GM12878 (cell line): ENCODE results near the gene IP6K3. TPM values are rescaled to one million over a fixed set of nuclear protein-coding genes. Genes with fewer than 3 reads are reported as not detected.

Experiments
- ATAC-seq: fragments of 200-7000 bp; cut with Tn5 transposase; 3 replicates; pipeline ENCODE4 v1.9.1; 2020; ENCODE audit warnings: mild to moderate bottlenecking, moderate library complexity
- BruUV-seq: library from RNA; stranded (reverse); fragments of 400-500 nt; replicated peaks from 2 replicates; lab custom pipeline; 2021; lab: Mats Ljungman, UMichigan
- CTCF ChIA-PET: fragments of 300-600 bp; sonication (Branson Sonifier 250); formaldehyde crosslinking; extraction: SDS; loops from one replicate; lab custom pipeline; 2021; ENCODE audit warnings: inconsistent platforms; lab: Yijun Ruan, JAX
- POLR2A ChIA-PET: fragments of 350-600 bp; formaldehyde crosslinking; extraction: SDS; loops from one replicate; lab custom pipeline; 2021; ENCODE audit warnings: inconsistent platforms; lab: Charles Lee
- RAD21 ChIA-PET: fragments of 300-600 bp; sonication (Branson Sonifier 250); formaldehyde crosslinking; loops from one replicate; lab custom pipeline; 2023; ENCODE audit warnings: antibody characterized with exemption; ENCODE audit not compliant: unreplicated experiment; lab: Charles Lee
- SMC1A ChIA-PET: fragments of 300-600 bp; sonication (Branson Sonifier 250); formaldehyde crosslinking; loops from one replicate; lab custom pipeline; 2023; ENCODE audit not compliant: unreplicated experiment, uncharacterized antibody; lab: Charles Lee
- DNase-seq: peaks from one replicate; pipeline ENCODE4 v3.0.0-alpha.2; 2011; ENCODE audit warnings: low read depth, low spot score
- FAIRE-seq: peaks from 3 replicates; lab custom pipeline; 2011; peaks lifted over from hg19 to GRCh38; lab: Jason Lieb, UNC
- H2AFZ ChIP-seq: 2 replicates; pipeline ENCODE4 v1.6.0; 2011; ENCODE audit warnings: low read depth, low read length, control low read depth; ENCODE audit not compliant: control insufficient read depth
- H3K27ac ChIP-seq: 2 replicates; pipeline ENCODE4 v1.5.1; 2011; ENCODE audit warnings: control low read depth; ENCODE audit not compliant: control insufficient read depth, insufficient read depth
- H3K27me3 ChIP-seq, 2 experiments: replicated peaks in 1 of 2; 2 replicates each; pipeline versions ENCODE4 v1.6.0 to v1.6.1; 2011; ENCODE audit warnings: low read length in 1 of 2; ENCODE audit not compliant: control insufficient read depth in 2 of 2, insufficient read depth in 2 of 2
- H3K36me3 ChIP-seq, 2 experiments: 2 replicates each; pipeline ENCODE4 v1.5.1; 2011; ENCODE audit warnings: low read length in 1 of 2; ENCODE audit not compliant: control insufficient read depth in 2 of 2, insufficient read depth in 2 of 2
- H3K4me1 ChIP-seq: 2 replicates; pipeline ENCODE4 v1.6.1; 2011; ENCODE audit warnings: mild to moderate bottlenecking, low read length, moderate library complexity, mixed read lengths; ENCODE audit not compliant: control insufficient read depth, insufficient read depth
- H3K4me2 ChIP-seq: 2 replicates; pipeline ENCODE4 v1.6.0; 2011; ENCODE audit warnings: control low read depth; ENCODE audit not compliant: control insufficient read depth, insufficient read depth
- H3K4me3 ChIP-seq: fragments of 200-600 bp; sonication (generic); 2 replicates; pipeline ENCODE4 v1.5.1; 2016
- H3K79me2 ChIP-seq: 2 replicates; pipeline ENCODE4 v1.6.0; 2011; ENCODE audit warnings: low read length; ENCODE audit not compliant: control insufficient read depth, insufficient read depth
- H3K9ac ChIP-seq: 2 replicates; pipeline ENCODE4 v1.8.0; 2011; ENCODE audit warnings: low read length, control low read depth, mixed read lengths; ENCODE audit not compliant: control insufficient read depth, insufficient read depth
- H3K9me3 ChIP-seq: replicated peaks from 3 replicates; pipeline ENCODE4 v1.5.1; 2011; ENCODE audit warnings: mild to moderate bottlenecking, low read length; ENCODE audit not compliant: control insufficient read depth, insufficient read depth
- H4K20me1 ChIP-seq: 2 replicates; pipeline ENCODE4 v1.6.0; 2011; ENCODE audit not compliant: control insufficient read depth, insufficient read depth
- ASH2L ChIP-seq: fragments of 300-600, 200-600 bp; sonication (generic); IDR thresholded peaks from 2 replicates; pipeline ENCODE4 v1.6.1; 2017; ENCODE audit warnings: low read depth, mild to moderate bottlenecking, borderline replicate concordance
- BHLHE40 ChIP-seq, 2 experiments: fragments of 450-650 bp in 1 of 2; IDR thresholded peaks; 2 replicates each; pipeline ENCODE4 v1.6.1; 2011 to 2017; ENCODE audit warnings: low read depth in 2 of 2, borderline replicate concordance in 1 of 2, improper control_type of control experiment in 1 of 2, low read length in 1 of 2, mild to moderate bottlenecking in 1 of 2
- E4F1 ChIP-seq: fragments of 450-650 bp; IDR thresholded peaks from 2 replicates; pipeline ENCODE4 v1.6.1; 2018; ENCODE audit warnings: borderline replicate concordance, mild to moderate bottlenecking; ENCODE audit not compliant: partially characterized antibody
- ELK1 ChIP-seq: IDR thresholded peaks from 2 replicates; pipeline ENCODE4 v1.6.1; 2012; ENCODE audit warnings: low read depth, low read length, improper control_type of control experiment
- EZH2 ChIP-seq: IDR thresholded peaks from 2 replicates; pipeline ENCODE4 v1.6.1; 2012; ENCODE audit warnings: low read depth, mild to moderate bottlenecking, control low read depth, inconsistent platforms, low read length, borderline replicate concordance; ENCODE audit not compliant: control insufficient read depth
- IKZF2 ChIP-seq, 2 experiments: fragments of 450-650 bp; IDR thresholded peaks; 2 replicates each; pipeline ENCODE4 v1.6.1; 2017; ENCODE audit warnings: mild to moderate bottlenecking in 2 of 2, moderate library complexity in 2 of 2
- MTA3 ChIP-seq: IDR thresholded peaks from 2 replicates; pipeline ENCODE4 v1.6.1; 2012; ENCODE audit warnings: low read length, inconsistent platforms, borderline replicate concordance
- NR2C2 ChIP-seq: IDR thresholded peaks from 2 replicates; pipeline ENCODE4 v1.6.1; 2011; ENCODE audit warnings: borderline replicate concordance, low read depth; ENCODE audit not compliant: control insufficient read depth, insufficient read length
- SIX5 ChIP-seq: IDR thresholded peaks from 2 replicates; pipeline ENCODE4 v1.6.1; 2011; ENCODE audit warnings: mild to moderate bottlenecking, low read depth, low read length, moderate library complexity; ENCODE audit not compliant: severe bottlenecking
- SUPT20H ChIP-seq: IDR thresholded peaks from 2 replicates; pipeline ENCODE4 v1.6.1; 2011; ENCODE audit warnings: low read depth, mild to moderate bottlenecking, low read length, moderate library complexity, borderline replicate concordance; ENCODE audit not compliant: control insufficient read depth
- WRNIP1 ChIP-seq: IDR thresholded peaks from 2 replicates; pipeline ENCODE4 v1.6.1; 2011; ENCODE audit warnings: low read depth, low read length, improper control_type of control experiment, borderline replicate concordance
- ZNF24 ChIP-seq: fragments of 450-650 bp; IDR thresholded peaks from 2 replicates; pipeline ENCODE4 v1.6.1; 2017; ENCODE audit warnings: antibody characterized with exemption, mild to moderate bottlenecking
- WGBS: methylation state at CpG from one replicate; pipeline ENCODE4 v1.1.6; 2016; ENCODE audit warnings: low lambda C conversion rate; ENCODE audit not compliant: insufficient replicate concordance, insufficient coverage; ENCODE audit errors: missing lambda C conversion rate; 5-methylcytosine and 5-hydroxymethylcytosine counted together
- in situ Hi-C: fragments of 300-500 bp; cut with MboI; formaldehyde crosslinking; loops from 9 replicates; pipeline ENCODE4 v1.14.3; 2018; ENCODE audit warnings: mixed read lengths
- intact Hi-C: fragments of 100-400 bp; cut with micrococcal nuclease; formaldehyde crosslinking; loops from one replicate; pipeline ENCODE4 v1.14.2; 2022; ENCODE audit not compliant: unreplicated experiment
- polyA plus RNA-seq, 11 experiments: library from polyadenylated mRNA; depleted of rRNA in 4 of 11; unstranded in 6 of 11; stranded (reverse) in 5 of 11; fragments of >200 nt; fragmentation: Nextera tagmentation in 4 of 11; fragmentation: Illumina TruSeq in 1 of 11; extraction: Ambion mirVana in 4 of 11; extraction: Trizol in 1 of 11; gene quantifications; 1 replicate in 1 of 11; 2 replicates in 10 of 11; pipeline versions ENCODE4 v1.2.1 to v1.2.3, GENCODE V29; 2011 to 2016; ENCODE audit warnings: inconsistent platforms in 2 of 11, missing spikeins in 2 of 11, low read depth in 1 of 11
- total RNA-seq, 4 experiments: library from RNA; depleted of rRNA in 3 of 4; stranded (reverse); fragments of >200 nt in 3 of 4; fragmentation: Illumina TruSeq in 1 of 4; extraction: Trizol in 1 of 4; gene quantifications; 2 replicates each; pipeline versions ENCODE4 v1.2.1 to v1.2.3, GENCODE V29; 2013 to 2021
- TF ChIP-seq, protein P1 (sequence below), 3 experiments: IDR thresholded peaks in 2 of 3; conservative IDR thresholded peaks in 1 of 3; 2 replicates each; pipeline ENCODE4 v1.5.1; 2011; ENCODE audit warnings: low read depth in 3 of 3, low read length in 3 of 3, mild to moderate bottlenecking in 3 of 3, control low read depth in 2 of 3, moderate library complexity in 2 of 3, inconsistent platforms in 1 of 3, mixed read lengths in 1 of 3; ENCODE audit not compliant: control insufficient read depth in 2 of 3, insufficient read depth in 1 of 3; ENCODE audit errors: extremely low read depth in 1 of 3
- TF ChIP-seq, protein P2 (sequence below): fragments of 450-650 bp; formaldehyde crosslinking; IDR thresholded peaks from 2 replicates; pipeline ENCODE4 v1.5.0; 2022; ENCODE audit warnings: mild to moderate bottlenecking, missing genetic modification characterization

The IP6K3 gene
- total and polyA plus RNA-seq, 10 of the 15 experiments (the other 5 are each of a cell fraction or from before 2014, with no cell fraction given): 0.02 to 0.15 (median 0.09) TPM; not detected in 7

DNA sequence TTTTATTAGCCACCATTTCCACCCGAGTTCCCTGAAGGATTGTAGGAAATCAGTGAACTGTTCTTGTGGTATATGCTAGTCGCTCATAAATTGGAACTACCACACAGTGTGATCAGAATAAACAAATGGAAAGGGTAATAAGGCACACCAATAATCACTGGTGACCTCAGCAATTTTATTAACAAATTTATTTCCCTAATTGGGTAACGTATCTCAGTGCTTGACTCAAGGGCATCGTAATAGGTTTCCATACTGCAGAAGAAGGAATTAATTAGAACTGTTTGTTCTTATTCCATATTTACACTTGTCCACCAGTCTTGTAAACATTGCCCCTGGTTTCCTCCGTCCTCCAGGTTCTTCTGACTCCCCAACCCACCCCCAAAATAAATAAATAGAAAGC, 25.2 kb downstream of the IP6K3 start:
- no TSS peak for BruUV-seq
- 0% methylated on average over 5 of the region's 5 CpGs for WGBS
- Histone ChIP-seq H3K4me1 (peaks cover 12% of the 10 kb centered on the region), H3K36me3 (no peaks in the 10 kb centered on the region), H3K79me2 (no peaks in the 10 kb centered on the region), H4K20me1 (no peaks in the 10 kb centered on the region), H3K4me3 (no peak overlapping the region), H3K9ac (no peak overlapping the region), H2AFZ (no peak overlapping the region), H3K27me3 (peaks cover 6 to 8% of the 10 kb centered on the region in 2 experiments; a peak in 2 of 4 replicates), H3K9me3 (no peaks in the 10 kb centered on the region), H3K27ac (no peak overlapping the region), H3K4me2 (no peak overlapping the region)
- ATAC-seq: no peak
- in situ Hi-C loops: no loop called here
- ChIA-PET SMC1A (interaction anchor here (0.7 to 1.1 kb wide), 3 partner anchors 10 to 173 kb away, joined by 3 read pairs; partner anchors contain the start of gene UQCC2), CTCF (interaction anchor here (1.6 to 2.4 kb wide), 2 partner anchors 22 to 131 kb away, joined by 4 to 12 read pairs; no protein-coding TSS in a partner anchor), POLR2A (no interaction called here), RAD21 (no interaction called here)
- no peak for DNase-seq
- FAIRE-seq: no peak
- intact Hi-C loops: no loop called here
- TF ChIP-seq NR2C2: no peak
- no peak for TF ChIP-seq BHLHE40 (IDR thresholded peaks at IDR 0.05; ENCODE audit: borderline replicate concordance in 1 of 2, low read depth in 2 of 2, low read length in 1 of 2)
- TF ChIP-seq ELK1: no peak
- no peak for TF ChIP-seq ZNF24
- TF ChIP-seq MTA3: no peak
- TF ChIP-seq, protein P1, sequence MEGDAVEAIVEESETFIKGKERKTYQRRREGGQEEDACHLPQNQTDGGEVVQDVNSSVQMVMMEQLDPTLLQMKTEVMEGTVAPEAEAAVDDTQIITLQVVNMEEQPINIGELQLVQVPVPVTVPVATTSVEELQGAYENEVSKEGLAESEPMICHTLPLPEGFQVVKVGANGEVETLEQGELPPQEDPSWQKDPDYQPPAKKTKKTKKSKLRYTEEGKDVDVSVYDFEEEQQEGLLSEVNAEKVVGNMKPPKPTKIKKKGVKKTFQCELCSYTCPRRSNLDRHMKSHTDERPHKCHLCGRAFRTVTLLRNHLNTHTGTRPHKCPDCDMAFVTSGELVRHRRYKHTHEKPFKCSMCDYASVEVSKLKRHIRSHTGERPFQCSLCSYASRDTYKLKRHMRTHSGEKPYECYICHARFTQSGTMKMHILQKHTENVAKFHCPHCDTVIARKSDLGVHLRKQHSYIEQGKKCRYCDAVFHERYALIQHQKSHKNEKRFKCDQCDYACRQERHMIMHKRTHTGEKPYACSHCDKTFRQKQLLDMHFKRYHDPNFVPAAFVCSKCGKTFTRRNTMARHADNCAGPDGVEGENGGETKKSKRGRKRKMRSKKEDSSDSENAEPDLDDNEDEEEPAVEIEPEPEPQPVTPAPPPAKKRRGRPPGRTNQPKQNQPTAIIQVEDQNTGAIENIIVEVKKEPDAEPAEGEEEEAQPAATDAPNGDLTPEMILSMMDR (IDR thresholded peaks at IDR 0.05 in 2 of 3, conservative IDR thresholded peaks at IDR 0.05 in 1 of 3; ENCODE audit: control insufficient read depth in 2 of 3, extremely low read depth in 1 of 3, insufficient read depth in 1 of 3, low read depth in 3 of 3, low read length in 3 of 3): no peak
- TF ChIP-seq, protein P2, sequence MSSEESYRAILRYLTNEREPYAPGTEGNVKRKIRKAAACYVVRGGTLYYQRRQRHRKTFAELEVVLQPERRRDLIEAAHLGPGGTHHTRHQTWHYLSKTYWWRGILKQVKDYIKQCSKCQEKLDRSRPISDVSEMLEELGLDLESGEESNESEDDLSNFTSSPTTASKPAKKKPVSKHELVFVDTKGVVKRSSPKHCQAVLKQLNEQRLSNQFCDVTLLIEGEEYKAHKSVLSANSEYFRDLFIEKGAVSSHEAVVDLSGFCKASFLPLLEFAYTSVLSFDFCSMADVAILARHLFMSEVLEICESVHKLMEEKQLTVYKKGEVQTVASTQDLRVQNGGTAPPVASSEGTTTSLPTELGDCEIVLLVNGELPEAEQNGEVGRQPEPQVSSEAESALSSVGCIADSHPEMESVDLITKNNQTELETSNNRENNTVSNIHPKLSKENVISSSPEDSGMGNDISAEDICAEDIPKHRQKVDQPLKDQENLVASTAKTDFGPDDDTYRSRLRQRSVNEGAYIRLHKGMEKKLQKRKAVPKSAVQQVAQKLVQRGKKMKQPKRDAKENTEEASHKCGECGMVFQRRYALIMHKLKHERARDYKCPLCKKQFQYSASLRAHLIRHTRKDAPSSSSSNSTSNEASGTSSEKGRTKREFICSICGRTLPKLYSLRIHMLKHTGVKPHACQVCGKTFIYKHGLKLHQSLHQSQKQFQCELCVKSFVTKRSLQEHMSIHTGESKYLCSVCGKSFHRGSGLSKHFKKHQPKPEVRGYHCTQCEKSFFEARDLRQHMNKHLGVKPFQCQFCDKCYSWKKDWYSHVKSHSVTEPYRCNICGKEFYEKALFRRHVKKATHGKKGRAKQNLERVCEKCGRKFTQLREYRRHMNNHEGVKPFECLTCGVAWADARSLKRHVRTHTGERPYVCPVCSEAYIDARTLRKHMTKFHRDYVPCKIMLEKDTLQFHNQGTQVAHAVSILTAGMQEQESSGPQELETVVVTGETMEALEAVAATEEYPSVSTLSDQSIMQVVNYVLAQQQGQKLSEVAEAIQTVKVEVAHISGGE: no peak
- no peak for TF ChIP-seq IKZF2 (IDR thresholded peaks at IDR 0.05)
- no peak for TF ChIP-seq ASH2L
- TF ChIP-seq EZH2: no peak
- TF ChIP-seq E4F1: no peak
- no peak for TF ChIP-seq SUPT20H
- no peak for TF ChIP-seq WRNIP1
- TF ChIP-seq SIX5: no peak
